NCI-H748 treated with DMSO at 0.1 percent for 48 hours (cell line): Measurements from ENCODE around the gene GIPR.
"Not testable (repeated sequence)": the region's sequence is repeated elsewhere in the genome, so short reads cannot be mapped to it uniquely, and the experiment has no call there.

Source experiments
- DNase-seq: peaks from one replicate; lab custom pipeline; 2025; lab: John Stamatoyannopoulos, UW

GIPR gene

DNA sequence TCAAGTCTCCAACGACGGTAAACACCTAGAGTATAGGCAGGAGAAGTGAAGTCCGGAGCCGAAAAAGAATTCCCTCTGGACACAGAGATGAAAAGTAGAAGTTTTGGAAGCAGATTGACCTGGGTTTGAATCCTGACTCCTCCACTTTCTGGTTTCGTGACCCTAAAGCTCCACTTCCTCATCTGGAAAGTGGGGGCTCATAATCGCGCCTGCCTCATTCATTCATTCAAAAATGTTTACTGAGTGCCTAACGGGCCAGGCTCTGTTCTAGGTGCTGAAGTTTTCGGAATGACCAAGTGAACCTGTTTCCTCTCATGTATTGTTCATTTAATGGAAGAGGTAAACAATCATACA lies 21.7 kb upstream of the GIPR start:
- no peak for DNase-seq

DNA sequence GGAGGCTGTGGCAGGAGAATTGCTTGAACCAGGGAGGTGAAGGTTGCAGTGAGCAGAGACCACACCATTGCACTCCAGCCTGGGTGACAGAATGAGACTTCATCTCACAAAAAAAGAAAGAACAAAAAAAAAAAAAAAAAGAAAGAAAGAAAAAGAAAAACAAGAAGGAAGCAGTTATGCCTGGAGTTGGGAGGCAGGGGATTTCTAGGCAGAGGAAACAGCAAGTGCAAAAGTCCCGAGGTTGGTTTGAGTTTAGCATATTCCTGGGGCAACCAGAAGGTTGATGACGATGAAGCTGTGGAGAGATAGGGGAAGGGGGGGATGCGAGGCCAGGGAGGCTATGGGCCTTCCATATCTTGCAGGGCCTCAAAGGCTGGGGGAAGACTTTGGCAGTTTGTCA lies 17.3 kb upstream of the GIPR start:
- no peak for DNase-seq

DNA sequence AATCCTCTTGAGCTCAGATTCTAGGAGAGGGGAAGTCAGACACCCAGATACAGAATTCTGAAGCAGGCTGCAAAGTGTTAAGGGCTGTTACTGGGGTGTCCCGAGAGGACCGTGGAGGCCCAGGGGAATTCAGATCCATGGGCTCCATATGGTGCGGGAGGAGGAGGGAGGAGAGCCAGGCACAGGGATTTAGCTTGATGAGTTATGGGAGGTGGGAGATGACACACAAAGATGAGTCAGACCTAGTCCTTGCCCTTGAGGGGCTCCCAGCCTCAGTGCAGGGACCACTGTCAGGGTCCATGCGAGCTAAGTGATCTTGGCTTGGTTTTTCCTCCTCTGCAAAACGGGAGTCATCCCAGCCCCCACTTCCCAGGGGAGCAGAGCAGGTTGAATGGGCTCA lies 14.4 kb upstream of the GIPR start:
- no peak for DNase-seq

DNA sequence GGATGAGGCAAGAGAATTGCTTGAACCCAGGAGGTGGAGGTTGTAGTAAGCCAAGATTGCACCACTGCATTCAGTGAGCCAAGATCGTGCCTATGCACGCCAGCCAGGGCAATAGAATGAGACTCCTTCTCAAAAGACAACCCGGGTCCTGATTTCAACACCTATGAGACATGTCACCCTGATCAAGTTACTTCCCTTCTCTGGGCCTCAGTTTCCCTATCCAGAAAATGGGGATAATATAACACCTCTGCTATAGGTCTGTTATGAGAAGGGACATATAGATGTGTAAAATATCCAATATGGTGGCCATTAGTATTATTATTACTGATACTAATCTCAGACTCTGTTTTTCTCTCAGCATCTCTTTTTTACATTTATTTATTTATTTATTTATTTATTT lies 12.9 kb upstream of the GIPR start:
- DNase-seq, result no peak

DNA sequence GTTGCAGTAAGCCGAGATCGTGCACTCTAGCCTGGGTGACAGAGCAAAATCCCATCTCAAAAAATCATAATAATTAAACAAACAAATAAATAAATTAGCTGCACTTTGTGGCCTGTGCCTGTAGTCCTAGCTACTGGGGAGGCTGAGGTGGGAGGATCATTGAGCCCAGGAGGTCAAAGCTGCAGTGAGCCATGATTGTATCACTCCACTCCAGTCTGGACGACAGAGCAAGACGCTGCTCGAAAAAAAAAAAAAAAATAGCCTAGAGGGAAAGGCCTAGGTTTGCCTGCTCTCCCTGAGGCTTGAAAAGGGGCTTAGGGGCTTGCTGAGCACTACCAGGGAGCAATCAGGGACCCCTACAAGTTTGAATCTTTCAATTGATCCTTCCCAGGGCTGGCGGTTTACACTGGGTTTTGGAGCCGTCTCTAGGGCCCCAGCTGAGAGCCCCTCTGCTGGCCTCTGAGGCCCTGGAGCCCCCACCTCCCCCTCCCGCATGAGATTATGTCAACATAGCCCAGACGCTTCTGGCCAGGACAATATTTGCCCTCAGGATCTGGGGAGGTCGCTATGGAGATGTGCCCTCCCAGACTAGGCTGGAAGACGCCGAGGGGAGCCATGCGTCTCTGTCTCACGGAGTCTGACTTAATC lies 10.4 kb upstream of the GIPR start:
- DNase-seq, result no peak

DNA sequence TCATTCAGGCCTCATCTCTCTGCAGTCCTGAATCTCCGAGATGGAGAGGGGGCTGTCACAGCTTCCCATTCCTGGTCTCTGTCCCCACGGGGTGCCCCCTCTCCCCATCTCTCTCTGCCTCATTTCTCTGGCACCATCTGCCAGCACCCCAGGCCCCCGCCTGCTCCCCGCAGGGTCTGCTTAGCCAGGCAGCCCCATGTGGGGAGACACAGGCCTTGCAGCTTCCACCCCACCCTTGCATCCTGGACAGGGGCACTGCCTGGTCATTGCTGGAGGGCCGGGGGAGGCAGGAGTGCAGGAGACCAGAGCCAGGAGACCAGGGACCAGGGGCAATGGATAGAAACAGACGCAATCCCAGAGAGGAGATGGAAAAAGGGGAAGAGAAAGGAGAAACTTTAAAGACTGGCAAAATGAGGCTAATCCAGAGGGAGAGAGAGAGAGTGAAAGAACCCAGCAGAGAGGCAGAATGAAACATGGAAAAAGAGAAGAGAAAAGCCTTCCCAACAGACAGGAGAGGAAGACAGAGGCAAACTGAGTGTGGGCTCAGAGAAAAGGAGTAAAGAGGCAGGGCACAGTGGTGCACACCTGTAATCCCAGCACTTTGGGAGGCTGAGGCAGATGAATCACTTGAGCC lies 8.8 kb upstream of the GIPR start:
- no peak for DNase-seq

DNA sequence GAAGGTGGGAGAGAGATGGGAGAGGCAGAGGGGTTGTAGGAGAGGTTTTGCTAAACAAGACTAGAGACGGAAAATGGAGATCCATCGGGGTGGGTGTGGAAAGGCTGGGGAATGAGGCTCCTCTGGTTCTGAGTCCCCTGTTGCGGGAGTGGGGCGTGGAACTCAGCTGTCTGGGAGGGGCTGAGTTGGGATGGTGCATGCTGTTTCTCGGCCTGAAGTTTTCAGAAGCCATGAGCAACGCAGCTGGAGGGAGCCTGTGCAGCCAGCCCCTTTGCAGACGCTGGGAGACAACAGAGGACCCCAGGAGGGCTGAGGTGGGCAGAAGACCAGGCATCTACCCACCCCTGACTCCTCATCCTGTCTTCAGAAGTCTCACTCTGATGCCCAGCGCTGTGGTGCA lies 7.4 kb upstream of the GIPR start:
- no peak for DNase-seq

DNA sequence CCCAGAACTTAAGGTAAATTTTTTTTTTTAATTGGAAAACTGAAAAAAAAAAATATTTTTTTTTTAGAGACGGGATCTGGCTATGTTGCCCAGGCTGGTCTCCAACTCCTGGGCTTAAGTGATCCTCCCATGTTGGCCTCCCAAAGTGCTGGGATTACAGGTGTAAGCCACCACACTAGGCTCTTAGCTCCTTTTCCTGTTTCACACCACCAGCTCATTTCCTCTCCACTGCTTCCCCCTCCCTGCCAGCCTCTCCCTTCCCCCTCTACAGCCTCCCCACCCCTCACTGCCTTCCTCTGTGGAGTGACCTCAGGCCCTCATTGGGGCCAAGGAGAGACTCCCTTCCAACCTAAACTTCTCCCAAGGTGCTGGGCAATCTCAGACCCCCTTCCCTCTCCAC lies 4.2 kb upstream of the GIPR start:
- no peak for DNase-seq

DNA sequence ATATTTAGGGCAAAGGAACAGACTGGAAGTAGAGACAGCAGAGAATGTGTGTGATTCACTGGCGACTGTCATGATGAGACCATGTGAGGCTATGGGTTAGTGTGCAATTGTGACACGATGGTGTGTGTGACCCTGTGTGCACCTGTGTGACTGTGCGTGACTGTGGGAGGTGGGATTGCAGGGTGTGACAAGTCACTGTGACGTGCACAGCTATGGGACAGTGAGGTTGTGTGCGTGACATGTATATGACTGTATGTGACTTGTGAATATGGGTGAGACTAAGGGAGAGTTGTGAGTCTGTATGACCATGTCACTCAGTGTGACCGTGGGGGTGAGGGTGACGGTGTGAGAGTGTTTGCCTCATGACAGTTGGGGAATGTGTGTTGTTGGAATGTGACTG lies 3.4 kb upstream of the GIPR start:
- no peak for DNase-seq

DNA sequence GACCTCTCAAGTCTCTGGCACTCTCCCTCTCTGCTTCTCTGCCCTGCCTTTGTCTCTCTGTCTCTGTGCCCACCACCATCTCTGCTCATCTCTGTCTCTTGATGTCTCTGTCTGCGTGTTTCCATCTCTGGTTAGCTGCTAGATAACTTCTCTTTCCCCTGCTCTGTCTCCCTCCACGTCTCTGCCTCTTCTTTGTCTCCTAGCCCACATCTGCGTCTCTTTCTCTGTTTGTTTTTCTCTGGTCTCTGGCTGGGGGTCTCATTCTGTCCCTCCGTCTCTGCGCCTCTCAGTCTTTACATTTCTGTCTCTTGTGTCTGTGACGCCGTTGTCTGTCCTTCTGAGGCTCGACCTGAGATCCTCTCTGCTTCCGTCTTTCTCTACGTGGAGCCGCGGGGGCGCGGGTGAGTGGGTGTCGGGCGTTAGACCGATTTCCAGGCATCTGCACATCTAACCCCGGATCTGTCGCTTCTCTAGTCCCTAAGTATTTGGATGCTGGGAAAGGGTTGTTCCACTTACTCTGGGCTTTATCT lies 386 bp downstream of the GIPR start:
- DNase-seq, result no peak

DNA sequence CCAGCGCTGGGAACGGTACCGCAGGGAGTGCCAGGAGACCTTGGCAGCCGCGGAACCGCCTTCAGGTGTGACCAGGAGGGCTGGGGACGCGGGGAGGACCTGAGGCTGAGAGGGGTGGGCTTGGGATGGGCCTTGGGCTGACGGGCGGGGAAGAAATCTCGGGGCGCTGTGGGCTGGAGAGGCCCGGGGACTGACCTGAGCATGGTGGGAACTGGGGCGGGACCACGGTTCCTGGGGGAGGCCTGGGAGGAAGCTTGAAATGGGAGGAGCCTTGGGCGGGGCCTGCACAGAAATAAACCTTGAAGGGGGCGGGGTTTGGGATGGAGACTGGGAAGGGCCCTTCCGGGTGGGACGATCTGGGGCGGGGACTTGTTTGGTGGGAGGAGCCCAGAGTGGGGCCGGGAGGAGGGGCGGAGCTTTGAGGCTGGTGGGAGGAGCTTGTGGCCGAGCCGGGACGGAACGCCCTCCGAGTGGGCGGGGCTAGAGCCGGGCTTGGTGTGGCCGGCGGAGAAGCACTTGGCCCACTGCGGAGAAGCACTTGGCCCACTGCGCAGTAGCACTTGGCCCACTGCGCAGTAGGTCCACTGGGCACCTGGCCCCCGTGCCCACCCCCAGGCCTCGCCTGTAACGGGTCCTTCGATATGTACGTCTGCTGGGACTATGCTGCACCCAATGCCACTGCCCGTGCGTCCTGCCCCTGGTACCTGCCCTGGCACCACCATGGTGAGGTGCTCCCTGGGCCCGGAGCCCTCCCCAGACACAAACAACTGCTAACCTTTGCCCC lies 2.8 kb downstream of the GIPR start:
- DNase-seq, result peak; percentile 33

DNA sequence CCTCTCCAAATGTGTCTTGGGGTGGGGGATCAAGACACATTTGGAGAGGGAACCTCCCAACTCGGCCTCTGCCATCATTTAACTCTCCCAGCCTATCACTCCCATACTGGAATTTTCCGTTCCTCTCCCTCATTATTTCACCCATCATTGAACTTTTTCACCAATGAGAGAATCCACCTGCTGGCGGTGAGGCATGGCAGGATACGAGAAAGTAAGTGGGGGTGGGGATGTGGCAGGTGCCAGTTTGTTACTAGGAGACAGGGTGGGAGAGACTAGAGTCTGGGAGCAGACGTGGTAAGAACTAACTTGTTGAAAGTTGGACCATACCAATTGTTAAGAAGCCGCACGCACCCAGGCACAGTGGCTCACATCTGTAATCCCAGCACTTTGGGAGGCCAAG lies 6.9 kb downstream of the GIPR start:
- DNase-seq, result no peak

DNA sequence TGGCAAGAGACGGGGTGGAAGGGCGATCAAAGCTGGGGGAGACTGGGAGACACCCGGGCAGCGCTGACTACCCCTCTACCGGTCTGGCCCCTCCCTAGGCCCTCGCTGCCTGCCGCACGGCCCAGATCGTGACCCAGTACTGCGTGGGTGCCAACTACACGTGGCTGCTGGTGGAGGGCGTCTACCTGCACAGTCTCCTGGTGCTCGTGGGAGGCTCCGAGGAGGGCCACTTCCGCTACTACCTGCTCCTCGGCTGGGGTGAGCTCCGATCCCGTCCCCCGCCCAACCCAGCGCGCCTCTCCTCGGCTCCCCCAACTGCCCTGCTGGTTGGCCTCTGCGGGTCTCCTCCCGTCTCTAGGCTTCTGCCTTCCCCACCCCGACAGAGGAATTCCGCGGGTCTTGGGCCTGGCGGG lies 8.8 kb downstream of the GIPR start:
- no peak for DNase-seq

DNA sequence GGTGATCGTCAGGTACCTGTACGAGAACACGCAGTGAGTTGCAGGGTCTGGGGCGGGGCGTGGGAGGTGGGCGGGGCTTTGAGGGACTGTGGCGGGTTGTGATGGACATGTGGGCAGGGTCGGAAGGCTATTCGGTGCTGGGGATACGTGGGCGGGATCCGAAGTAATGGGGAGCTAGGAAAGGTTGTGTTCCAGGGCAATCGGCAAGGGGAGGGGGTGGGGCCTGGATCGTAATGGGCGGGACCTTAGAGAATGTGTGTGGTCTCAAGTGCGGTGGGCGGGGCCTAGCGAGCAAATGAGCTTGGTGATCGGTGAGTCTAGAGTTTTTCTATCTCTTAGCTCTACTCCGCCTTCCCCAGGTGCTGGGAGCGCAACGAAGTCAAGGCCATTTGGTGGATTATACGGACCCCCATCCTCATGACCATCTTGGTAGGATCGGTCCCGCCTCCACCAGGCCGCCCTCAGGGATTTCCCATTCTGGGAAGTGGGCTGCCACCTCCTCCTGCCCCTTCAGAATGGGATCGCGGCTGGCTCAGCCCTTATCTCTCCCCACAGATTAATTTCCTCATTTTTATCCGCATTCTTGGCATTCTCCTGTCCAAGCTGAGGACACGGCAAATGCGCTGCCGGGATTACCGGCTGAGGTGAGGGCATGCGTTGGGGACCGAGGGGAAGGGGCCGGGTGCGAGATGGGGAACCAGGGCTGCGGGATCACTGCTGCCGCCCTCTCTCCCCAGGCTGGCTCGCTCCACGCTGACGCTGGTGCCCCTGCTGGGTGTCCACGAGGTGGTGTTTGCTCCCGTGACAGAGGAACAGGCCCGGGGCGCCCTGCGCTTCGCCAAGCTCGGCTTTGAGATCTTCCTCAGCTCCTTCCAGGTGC lies 9.6 kb downstream of the GIPR start:
- peak; percentile 93 for DNase-seq

DNA sequence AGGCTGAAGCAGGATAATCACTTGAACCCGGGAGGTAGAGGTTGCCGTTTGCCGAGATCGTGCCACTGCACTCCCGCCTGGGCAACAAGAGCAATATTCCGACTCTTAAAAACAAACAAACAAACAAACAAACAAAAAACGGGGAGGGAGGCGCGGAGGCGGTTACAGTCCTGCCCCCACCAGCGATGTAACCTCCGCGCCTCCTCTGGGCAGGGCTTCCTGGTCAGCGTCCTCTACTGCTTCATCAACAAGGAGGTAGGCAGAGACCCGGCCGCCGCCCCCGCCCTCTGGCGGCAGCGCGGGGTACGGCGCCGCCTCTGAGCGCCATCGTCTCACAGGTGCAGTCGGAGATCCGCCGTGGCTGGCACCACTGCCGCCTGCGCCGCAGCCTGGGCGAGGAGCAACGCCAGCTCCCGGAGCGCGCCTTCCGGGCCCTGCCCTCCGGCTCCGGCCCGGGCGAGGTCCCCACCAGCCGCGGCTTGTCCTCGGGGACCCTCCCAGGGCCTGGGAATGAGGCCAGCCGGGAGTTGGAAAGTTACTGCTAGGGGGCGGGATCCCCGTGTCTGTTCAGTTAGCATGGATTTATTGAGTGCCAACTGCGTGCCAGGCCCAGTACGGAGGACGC lies 13.5 kb downstream of the GIPR start:
- peak; percentile 81 for DNase-seq

DNA sequence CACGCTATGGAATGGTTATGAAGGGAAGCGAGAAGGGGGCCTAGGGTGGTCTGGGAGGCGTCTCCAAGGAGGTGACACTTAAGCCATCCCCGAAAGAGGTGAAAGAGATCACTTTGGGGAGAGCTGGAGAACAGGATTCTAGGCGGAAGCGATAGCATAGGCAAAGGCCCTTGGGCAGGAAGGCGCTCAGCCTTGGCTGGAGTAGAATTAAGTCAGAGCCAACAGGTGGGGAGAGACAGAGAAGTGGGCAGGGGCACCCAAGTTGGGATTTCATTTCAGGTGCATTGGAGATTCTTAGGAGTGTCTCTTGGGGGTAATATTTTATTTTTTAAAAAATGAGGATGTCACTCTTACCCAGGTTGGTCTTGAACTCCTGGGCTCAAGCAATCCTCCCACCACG lies 14.1 kb downstream of the GIPR start:
- no peak for DNase-seq

DNA sequence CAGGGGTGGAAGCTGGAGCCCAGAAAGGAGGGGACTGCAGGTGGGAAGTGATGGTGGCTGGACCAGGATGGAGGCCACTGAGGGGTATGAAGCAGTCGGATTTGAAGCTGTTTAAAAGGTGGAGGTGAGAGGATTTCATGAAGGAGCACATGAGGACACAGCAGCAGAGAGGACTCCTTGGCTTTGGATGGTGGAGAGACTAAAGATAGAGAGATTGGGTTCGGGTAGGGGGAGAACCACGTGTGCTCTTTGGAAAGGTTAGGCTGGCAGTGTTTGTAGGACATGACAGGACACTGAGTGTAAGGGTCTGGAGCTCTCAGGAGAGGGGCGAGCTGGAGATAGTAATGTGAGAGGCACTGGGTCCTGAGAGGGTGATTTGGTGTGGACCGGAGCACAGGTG lies 14.9 kb downstream of the GIPR start:
- DNase-seq, result no peak

DNA sequence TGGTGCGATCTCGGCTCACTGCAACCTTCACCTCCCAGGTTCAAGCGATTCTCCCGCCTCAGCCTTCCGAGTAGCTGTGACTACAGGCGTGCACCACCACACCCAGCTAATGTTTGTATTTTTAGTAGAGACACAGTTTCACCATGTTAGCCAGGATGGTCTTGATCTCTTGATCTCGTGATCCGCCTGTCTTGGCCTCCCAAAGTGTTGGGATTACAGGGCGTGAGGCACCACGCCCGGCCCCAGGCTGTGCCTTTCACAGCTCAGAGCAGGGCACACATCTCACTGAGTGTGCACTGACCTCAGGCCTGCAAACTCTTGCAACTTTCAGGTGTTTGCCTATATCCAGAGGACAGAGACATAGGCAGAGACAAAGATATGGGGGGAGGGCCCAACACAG lies 17.0 kb downstream of the GIPR start:
- not testable (repeated sequence) for DNase-seq

DNA sequence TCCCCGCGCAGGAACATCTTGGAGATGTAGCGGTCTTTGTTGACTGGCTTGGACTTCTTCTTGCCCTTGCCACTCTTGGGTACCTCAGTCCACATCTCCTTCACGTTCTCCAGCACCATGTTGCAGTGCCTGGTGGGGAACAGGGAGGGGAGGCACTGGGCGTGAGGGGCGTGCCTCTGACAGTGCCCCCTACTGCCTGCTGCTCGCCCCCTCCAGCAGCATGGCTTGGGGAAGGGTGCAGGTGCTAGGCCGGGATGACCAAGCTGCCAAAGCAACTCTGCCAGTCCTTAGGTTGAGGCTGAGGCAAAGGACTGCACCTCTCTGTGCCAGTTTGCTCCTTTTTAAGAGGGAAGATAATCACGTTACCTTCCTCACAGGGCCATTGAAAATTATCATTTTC lies 19.6 kb downstream of the GIPR start:
- no peak for DNase-seq

DNA sequence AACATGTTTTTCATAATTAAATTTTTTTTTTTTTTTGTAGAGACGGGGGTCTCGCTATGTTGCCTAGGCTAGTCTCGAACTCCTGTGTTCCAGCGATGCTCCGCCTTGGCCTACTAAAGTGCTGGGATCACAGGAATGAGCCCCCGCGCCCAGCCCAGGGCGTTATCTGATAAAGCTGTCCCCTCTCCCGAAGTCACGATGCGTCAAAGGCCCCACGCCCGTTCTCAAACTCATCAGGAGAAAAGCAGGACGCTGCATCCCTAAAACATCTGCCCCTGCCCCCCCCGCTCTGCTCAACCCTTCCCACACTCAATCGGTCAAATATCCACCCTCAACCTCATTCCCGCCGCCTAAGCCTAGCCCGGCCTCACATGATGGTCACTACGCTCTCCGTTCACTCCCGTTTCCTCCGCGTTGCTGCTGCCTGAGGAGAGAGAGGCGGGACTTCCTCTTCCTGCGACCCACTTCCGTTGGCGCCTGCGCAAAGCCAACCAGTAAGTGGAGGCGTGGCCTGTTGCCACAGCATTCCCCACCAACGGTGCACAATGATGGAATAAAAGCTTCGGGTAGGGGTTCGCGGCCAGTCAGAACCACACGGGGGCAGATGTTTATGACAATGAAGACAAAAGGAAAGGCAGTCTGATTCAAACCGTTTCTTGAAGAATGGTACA lies 23.6 kb downstream of the GIPR start, which contains the start of gene SNRPD2:
SNRPD2 (minus strand) TSS at position 438 of the 671 bp plus-strand sequence; CDS start at position 373, 65 bp downstream.
- peak; percentile 95 for DNase-seq
